HepG2 (cell line): ENCODE results near the gene PRTN3. TPM values are rescaled to one million over a fixed set of nuclear protein-coding genes. Genes with fewer than 3 reads are reported as not detected.
A peak's percentile ranks its signal among the peaks of the same experiment; 100 is the strongest.

Experiments used
- ATAC-seq: fragments of 200-7000 bp; cut with Tn5 transposase; 3 replicates; pipeline ENCODE4 v1.9.1; 2020; ENCODE audit warnings: mild to moderate bottlenecking, moderate library complexity
- BruUV-seq: library from RNA; stranded (reverse); fragments of 400-500 nt; replicated peaks from 2 replicates; lab custom pipeline; 2021; lab: Mats Ljungman, UMichigan
- CTCF ChIA-PET: fragments of 300-600 bp; formaldehyde crosslinking; extraction: SDS; loops from one replicate; lab custom pipeline; 2021; ENCODE audit warnings: low total read pairs, inconsistent platforms, low intra/inter-chr PET ratio; lab: Yijun Ruan, JAX
- POLR2A ChIA-PET: fragments of 350-600 bp; sonication (Branson Sonifier 250); formaldehyde crosslinking; loops from one replicate; lab custom pipeline; 2020; ENCODE audit warnings: antibody characterized with exemption, inconsistent platforms; lab: Yijun Ruan, JAX
- DNase-seq: peaks from one replicate; pipeline ENCODE4 v3.0.0-alpha.2; 2015; ENCODE audit warnings: low spot score
- FAIRE-seq: peaks from 3 replicates; lab custom pipeline; 2011; peaks lifted over from hg19 to GRCh38; lab: Jason Lieb, UNC
- H2AFZ ChIP-seq: one replicate; pipeline ENCODE4 v1.6.1; 2011; ENCODE audit warnings: low read length, inconsistent platforms
- H3K27ac ChIP-seq: fragments of 300-600 bp; 3 replicates; pipeline ENCODE4 v1.8.0; 2011; ENCODE audit warnings: mixed run types, mild to moderate bottlenecking, mixed read lengths, low read length, inconsistent platforms; ENCODE audit not compliant: insufficient read depth; ENCODE audit errors: extremely low read length
- H3K27me3 ChIP-seq, 2 experiments: fragments of 200-600 bp in 1 of 2; 2 replicates in 1 of 2; 3 replicates in 1 of 2; pipeline versions ENCODE4 v1.6.0 to v1.8.0; 2011; ENCODE audit warnings: low read length in 2 of 2, mild to moderate bottlenecking in 2 of 2, moderate library complexity in 2 of 2, inconsistent platforms in 1 of 2; ENCODE audit not compliant: insufficient read depth in 2 of 2, control insufficient read depth in 1 of 2
- H3K36me3 ChIP-seq, 2 experiments: fragments of 200-600 bp in 1 of 2; replicated peaks in 1 of 2; 2 replicates in 1 of 2; 3 replicates in 1 of 2; pipeline versions ENCODE4 v1.5.1 to v1.8.0; 2011; ENCODE audit warnings: low read length in 2 of 2, inconsistent platforms in 1 of 2; ENCODE audit not compliant: insufficient read depth in 2 of 2, control insufficient read depth in 1 of 2
- H3K4me1 ChIP-seq: 2 replicates; pipeline ENCODE4 v1.5.1; 2012; ENCODE audit warnings: low read length, inconsistent platforms; ENCODE audit not compliant: insufficient read depth
- H3K4me2 ChIP-seq: 2 replicates; pipeline ENCODE4 v1.6.0; 2011; ENCODE audit warnings: low read depth, low read length, inconsistent platforms
- H3K4me3 ChIP-seq, 3 experiments: fragments of 200-600 bp in 1 of 3; sonication (generic), shearing (Covaris generic) in 1 of 3; replicated peaks in 1 of 3; 2 replicates each; pipeline ENCODE4 v1.5.1; 2011 to 2016; ENCODE audit warnings: low read length in 3 of 3, inconsistent platforms in 2 of 3, low read depth in 2 of 3, mild to moderate bottlenecking in 2 of 3, control low read depth in 1 of 3, mixed read lengths in 1 of 3; ENCODE audit not compliant: insufficient read depth in 1 of 3
- H3K79me2 ChIP-seq: one replicate; pipeline ENCODE4 v1.6.1; 2011; ENCODE audit warnings: low read length, inconsistent platforms; ENCODE audit not compliant: insufficient read depth
- H3K9ac ChIP-seq: 2 replicates; pipeline ENCODE4 v1.6.0; 2011; ENCODE audit warnings: mild to moderate bottlenecking, low read depth, low read length, inconsistent platforms; ENCODE audit not compliant: insufficient read depth
- H3K9me3 ChIP-seq: 2 replicates; pipeline ENCODE4 v1.5.1; 2012; ENCODE audit warnings: mild to moderate bottlenecking, low read length
- H4K20me1 ChIP-seq: 2 replicates; pipeline ENCODE4 v1.6.0; 2011; ENCODE audit warnings: inconsistent platforms, mild to moderate bottlenecking, low read length, moderate library complexity; ENCODE audit not compliant: insufficient read depth
- ARNT2 ChIP-seq: sonication (generic); formaldehyde crosslinking; IDR thresholded peaks from 2 replicates; pipeline ENCODE4 v1.8.0; 2022; ENCODE audit warnings: mild to moderate bottlenecking, low read depth, missing genetic modification reagents, moderate library complexity
- HCFC1 ChIP-seq: fragments of 150-350 bp; IDR thresholded peaks from 2 replicates; pipeline ENCODE4 v1.6.1; 2014; ENCODE audit warnings: low read depth, low read length
- HNRNPLL ChIP-seq: fragments of 200-400 bp; formaldehyde crosslinking; IDR thresholded peaks from 2 replicates; pipeline ENCODE4 v1.6.1; 2017; ENCODE audit warnings: mild to moderate bottlenecking, low read depth, low read length; ENCODE audit not compliant: poor library complexity, severe bottlenecking
- LRRFIP1 ChIP-seq: sonication (generic); formaldehyde crosslinking; conservative IDR thresholded peaks from 2 replicates; pipeline ENCODE4 v1.4.0; 2020; ENCODE audit warnings: missing genetic modification reagents
- NCOA1 ChIP-seq: sonication (generic); formaldehyde crosslinking; IDR thresholded peaks from 2 replicates; pipeline ENCODE4 v1.9.0; 2021; ENCODE audit warnings: missing genetic modification reagents
- TFDP2 ChIP-seq: sonication (generic); formaldehyde crosslinking; IDR thresholded peaks from 2 replicates; pipeline ENCODE4 v1.4.0; 2020; ENCODE audit warnings: missing genetic modification reagents
- ZBTB7B ChIP-seq: sonication (generic); formaldehyde crosslinking; IDR thresholded peaks from 2 replicates; pipeline ENCODE4 v1.4.0; 2020; ENCODE audit warnings: missing genetic modification reagents
- ZNF136 ChIP-seq: sonication (generic); formaldehyde crosslinking; IDR thresholded peaks from 2 replicates; pipeline ENCODE4 v1.8.1; 2022; ENCODE audit warnings: low read depth, mild to moderate bottlenecking, moderate library complexity, missing genetic modification reagents
- ZNF230 ChIP-seq: sonication (generic); formaldehyde crosslinking; IDR thresholded peaks from 2 replicates; pipeline ENCODE4 v1.4.0; 2020; ENCODE audit warnings: mild to moderate bottlenecking, missing genetic modification reagents
- ZNF260 ChIP-seq: sonication (generic); formaldehyde crosslinking; IDR thresholded peaks from 2 replicates; pipeline ENCODE4 v1.4.0; 2020; ENCODE audit warnings: missing genetic modification reagents, low read depth, mild to moderate bottlenecking, borderline replicate concordance
- ZNF687 ChIP-seq: sonication (generic); formaldehyde crosslinking; IDR thresholded peaks from 2 replicates; pipeline ENCODE4 v1.5.1; 2020; ENCODE audit warnings: mild to moderate bottlenecking, missing genetic modification reagents, moderate library complexity
- ZNF780A ChIP-seq: sonication (generic); formaldehyde crosslinking; IDR thresholded peaks from 2 replicates; pipeline ENCODE4 v1.8.0; 2022; ENCODE audit warnings: mild to moderate bottlenecking, missing genetic modification reagents, moderate library complexity
- ZNF878 ChIP-seq: sonication (generic); formaldehyde crosslinking; IDR thresholded peaks from 2 replicates; pipeline ENCODE4 v1.8.1; 2023; ENCODE audit warnings: mild to moderate bottlenecking, missing genetic modification reagents, moderate library complexity
- WGBS: methylation state at CpG from one replicate; pipeline ENCODE4 v1.1.6; 2017; ENCODE audit warnings: low lambda C conversion rate; 5-methylcytosine and 5-hydroxymethylcytosine counted together
- in situ Hi-C: cut with HindIII; loops from 2 replicates; pipeline ENCODE4 v1.10.0; 2017; ENCODE audit warnings: low pct_unique_long_range_greater_than_20kb; ENCODE audit not compliant: extremely low pct_ligation_motif_present
- intact Hi-C: fragments of 100-400 bp; cut with micrococcal nuclease; formaldehyde crosslinking; loops from one replicate; pipeline ENCODE4 v1.10.0; 2022; ENCODE audit not compliant: unreplicated experiment
- polyA plus RNA-seq, 8 experiments: library from polyadenylated mRNA; depleted of rRNA in 3 of 8; stranded (reverse) in 7 of 8; unstranded in 1 of 8; fragments of >200 nt; fragmentation: Illumina TruSeq in 4 of 8; extraction: Trizol in 4 of 8; gene quantifications; 2 replicates each; pipeline versions ENCODE4 v1.2.1 to v1.2.3, GENCODE V29; 2011 to 2016; ENCODE audit warnings: low read depth in 4 of 8, missing spikeins in 1 of 8, mixed read lengths in 1 of 8; ENCODE audit not compliant: insufficient read depth in 1 of 8
- total RNA-seq, 5 experiments: library from RNA; depleted of rRNA; stranded (reverse); fragments of >200 nt; fragmentation: Illumina TruSeq; extraction: Trizol; gene quantifications; 2 replicates each; pipeline ENCODE4 v1.2.3, GENCODE V29; 2016; ENCODE audit warnings: low read depth in 1 of 5

PRTN3 gene
- total and polyA plus RNA-seq, 2 of the 13 experiments (the other 11 are each of a cell fraction or from before 2014, with no cell fraction given), result not detected

GRCh38 chr19:797528-798414 is 43.0 kb upstream of the PRTN3 start:
- Histone ChIP-seq H3K4me3 (peak overlapping the region; percentile 85 to 96 (median 96)), H3K79me2 (peaks cover 49% of the 10 kb centered on the region), H3K9me3 (no peaks in the 10 kb centered on the region), H3K4me2 (peak overlapping the region; percentile 89), H4K20me1 (peaks cover 47% of the 10 kb centered on the region), H2AFZ (no peak overlapping the region), H3K27me3 (no peaks in the 10 kb centered on the region; a peak in 1 of 5 replicates), H3K36me3 (peaks cover 13 to 27% of the 10 kb centered on the region in 2 experiments; a peak in 4 of 5 replicates), H3K9ac (peak overlapping the region; percentile 99), H3K27ac (peak overlapping the region; percentile 97), H3K4me1 (peaks cover 68% of the 10 kb centered on the region)
- POLR2A ChIA-PET, result interaction anchor here (0.7 to 2.6 kb wide), 12 partner anchors 9 to 228 kb away, joined by 3 to 16 read pairs (median 6); partner anchors contain the start of genes CNN2 and WDR18
- intact Hi-C loops, result loop anchor here (2.0 kb wide), 1 partner anchor 27 kb away; no protein-coding TSS in a partner anchor
- CTCF ChIA-PET, result no interaction called here
- FAIRE-seq, result no peak
- BruUV-seq, result no TSS peak
- in situ Hi-C loops, result no loop called here
- WGBS, result 3% methylated on average over 26 of the region's 129 CpGs
- peak; percentile 78 for DNase-seq
- ATAC-seq, result peak; percentile 10; the same call in 2 of the 3 replicates
- TF ChIP-seq ZNF780A (CRISPR knock-in tag), result no peak
- TF ChIP-seq HCFC1, result peak; percentile 33
- no peak for TF ChIP-seq ZNF230 (CRISPR knock-in tag)
- TF ChIP-seq TFDP2 (CRISPR knock-in tag), result peak; percentile 70
- TF ChIP-seq NCOA1, result no peak
- no peak for TF ChIP-seq ZNF260 (CRISPR knock-in tag)
- TF ChIP-seq ZNF878 (CRISPR knock-in tag), result 0 out of 2 replicates have a peak, but pooled peaks have one; percentile 21
- TF ChIP-seq ARNT2 (CRISPR knock-in tag), result no peak; the same call in none of the 2 replicates
- TF ChIP-seq LRRFIP1 (CRISPR knock-in tag), result no peak
- no peak for TF ChIP-seq ZNF136 (CRISPR knock-in tag)
- peak; percentile 10 for TF ChIP-seq ZNF687 (CRISPR knock-in tag)
- no peak for TF ChIP-seq ZBTB7B
- TF ChIP-seq HNRNPLL, result peak; percentile 19
